BLaER1 (cell line): ENCODE data around the gene OTOP2.
A peak's percentile ranks its signal among the peaks of the same experiment; 100 is the strongest.

ENCODE experiments used
- H3K27ac ChIP-seq: shearing (Covaris generic); formaldehyde crosslinking; 2 replicates; pipeline ENCODE4 v1.8.1; 2022
- H3K27me3 ChIP-seq: shearing (Covaris generic); formaldehyde crosslinking; 2 replicates; pipeline ENCODE4 v1.8.1; 2022
- H3K36me3 ChIP-seq: shearing (Covaris generic); formaldehyde crosslinking; 2 replicates; pipeline ENCODE4 v1.8.1; 2022
- H3K4me1 ChIP-seq: shearing (Covaris generic); formaldehyde crosslinking; 2 replicates; pipeline ENCODE4 v1.8.1; 2022
- H3K4me2 ChIP-seq: shearing (Covaris generic); formaldehyde crosslinking; 2 replicates; pipeline ENCODE4 v1.8.1; 2022
- H3K4me3 ChIP-seq: shearing (Covaris generic); formaldehyde crosslinking; 2 replicates; pipeline ENCODE4 v1.8.1; 2022
- H3K9ac ChIP-seq: shearing (Covaris generic); formaldehyde crosslinking; 2 replicates; pipeline ENCODE4 v1.8.1; 2022
- H3K9me3 ChIP-seq: shearing (Covaris generic); formaldehyde crosslinking; 2 replicates; pipeline ENCODE4 v1.8.1; 2022
- H4K20me1 ChIP-seq: shearing (Covaris generic); formaldehyde crosslinking; 2 replicates; pipeline ENCODE4 v1.8.1; 2022
- Cebpa-rat ChIP-seq: shearing (Covaris generic); IDR thresholded peaks from 2 replicates; pipeline ENCODE4 v1.8.1; 2022

Gene OTOP2

DNA sequence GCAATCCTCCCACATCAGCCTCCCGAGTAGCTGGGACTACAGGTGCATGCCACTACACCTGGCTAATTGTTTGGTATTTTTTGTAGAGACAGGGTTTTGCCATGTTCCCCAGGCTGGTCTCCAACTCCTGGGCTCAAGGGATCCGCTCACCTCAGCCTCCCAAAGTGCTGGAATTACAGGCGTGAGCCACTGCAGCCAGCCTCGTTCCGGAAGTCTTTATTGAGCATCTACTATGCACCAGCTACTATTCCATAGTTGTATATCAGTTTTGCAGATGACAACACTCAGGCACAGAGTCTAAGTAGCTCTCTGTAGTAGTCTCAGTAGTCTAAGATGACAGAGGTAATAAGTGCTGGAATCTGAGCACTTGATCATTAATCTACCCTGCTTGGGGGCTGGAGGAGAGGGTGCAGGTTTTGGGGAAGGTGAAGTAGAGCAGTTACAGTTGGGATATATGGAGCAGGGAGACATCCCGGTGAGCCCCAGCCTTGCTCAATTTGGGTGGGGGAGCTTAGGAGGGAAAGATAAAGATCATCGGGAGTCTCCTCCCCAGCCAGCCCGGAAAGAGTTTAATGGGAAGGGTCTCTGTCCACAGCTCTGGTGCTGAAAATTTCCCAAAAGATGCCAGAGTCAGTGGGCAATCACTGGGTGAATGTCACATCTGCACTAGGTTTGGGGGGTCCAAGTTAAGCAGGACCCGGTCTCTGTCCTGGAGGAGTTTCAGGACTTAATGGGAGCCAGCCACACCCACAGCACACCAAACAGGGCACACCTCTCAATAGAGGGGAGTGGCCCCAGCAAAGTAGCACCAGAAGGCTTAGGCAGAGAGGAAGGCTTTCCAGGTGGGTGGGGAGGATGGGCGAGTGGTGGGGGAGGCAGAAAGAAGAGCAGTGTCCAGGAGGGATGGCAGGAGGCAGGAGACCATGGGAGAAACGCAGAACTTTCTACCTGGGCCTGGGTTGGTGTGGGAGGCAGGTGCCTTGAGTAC, 13.3 kb downstream of the OTOP2 start:
- no peak overlapping the region for H3K9ac ChIP-seq
- no peak for TF ChIP-seq Cebpa-rat
- no peaks in the 10 kb centered on the region for H3K36me3 ChIP-seq
- H3K4me3 ChIP-seq: no peak overlapping the region
- H4K20me1 ChIP-seq: peaks cover 22% of the 10 kb centered on the region
- H3K27me3 ChIP-seq: peaks cover 66% of the 10 kb centered on the region
- H3K27ac ChIP-seq: no peak overlapping the region
- no peaks in the 10 kb centered on the region for H3K9me3 ChIP-seq
- H3K4me2 ChIP-seq: no peak overlapping the region
- peaks cover 8% of the 10 kb centered on the region for H3K4me1 ChIP-seq

DNA sequence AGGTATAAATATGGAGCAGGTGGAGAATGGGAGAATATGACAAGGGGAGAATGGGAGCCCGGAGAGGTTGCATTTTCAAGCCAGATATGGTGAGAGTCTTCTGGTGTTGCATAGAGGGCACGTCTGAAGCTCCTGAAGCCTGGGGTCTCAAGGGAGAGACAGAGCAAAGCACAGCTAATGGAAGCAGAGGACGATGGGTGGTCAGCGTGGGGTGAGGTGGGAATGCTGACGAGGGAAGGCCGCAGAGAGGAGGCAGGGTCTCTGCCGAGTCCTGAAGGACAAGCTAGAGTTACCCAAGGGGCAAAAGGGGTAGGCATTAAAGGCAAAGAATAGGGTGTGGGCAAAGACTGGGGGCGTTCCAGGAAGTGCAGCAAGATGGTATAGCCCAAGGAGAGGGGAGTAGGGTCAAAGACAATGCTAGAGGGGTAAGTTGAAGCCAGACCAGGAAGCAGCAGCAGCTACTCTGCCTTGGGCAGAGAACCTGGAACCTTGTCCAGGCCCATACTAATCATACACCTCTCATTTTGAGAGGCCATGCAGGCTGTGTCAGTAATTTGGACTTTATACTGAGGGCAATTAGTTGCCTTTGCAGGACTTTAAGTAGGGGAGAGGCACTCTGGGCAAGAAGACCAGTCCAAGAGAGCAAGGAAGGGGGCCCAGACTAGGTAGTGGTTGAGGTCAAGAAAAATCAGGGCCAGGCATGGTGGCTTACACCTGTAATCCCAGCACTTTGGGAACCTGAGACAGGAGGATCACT, 14.3 kb downstream of the OTOP2 start:
- H4K20me1 ChIP-seq: peaks cover 18% of the 10 kb centered on the region
- H3K4me3 ChIP-seq: no peak overlapping the region
- peaks cover 58% of the 10 kb centered on the region for H3K27me3 ChIP-seq
- H3K9ac ChIP-seq: no peak overlapping the region
- H3K4me2 ChIP-seq: no peak overlapping the region
- no peak overlapping the region for H3K27ac ChIP-seq
- TF ChIP-seq Cebpa-rat: no peak
- no peaks in the 10 kb centered on the region for H3K36me3 ChIP-seq
- H3K9me3 ChIP-seq: no peaks in the 10 kb centered on the region
- peaks cover 8% of the 10 kb centered on the region for H3K4me1 ChIP-seq

DNA sequence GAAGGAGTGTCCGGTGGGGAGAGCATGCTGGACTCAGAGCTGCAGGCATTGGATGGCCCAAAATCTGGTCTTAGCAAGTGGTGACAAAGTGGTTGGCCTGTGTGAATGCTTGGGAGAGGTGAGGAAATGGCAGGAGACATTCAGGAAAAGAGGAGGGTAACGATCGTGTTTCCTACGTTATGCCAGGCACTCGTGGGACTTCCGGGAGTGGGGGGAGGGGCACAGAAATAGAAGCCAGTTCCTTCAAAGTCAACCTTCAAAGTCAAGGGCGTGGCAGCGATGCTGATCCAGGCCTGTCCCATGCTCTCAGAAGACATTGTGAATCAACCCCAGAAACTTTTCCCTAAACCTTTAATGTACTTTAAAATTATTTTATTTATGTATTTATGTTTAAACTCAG, 15.5 kb downstream of the OTOP2 start:
- Histone ChIP-seq H3K4me3 (no peak overlapping the region), H3K9me3 (no peaks in the 10 kb centered on the region), H3K27me3 (peaks cover 46% of the 10 kb centered on the region), H3K9ac (no peak overlapping the region), H3K27ac (no peak overlapping the region), H3K4me2 (peak overlapping the region; percentile 19; the same call in 1 of the 2 replicates), H3K36me3 (no peaks in the 10 kb centered on the region), H3K4me1 (peaks cover 8% of the 10 kb centered on the region), H4K20me1 (peaks cover 15% of the 10 kb centered on the region)
- no peak for TF ChIP-seq Cebpa-rat

DNA sequence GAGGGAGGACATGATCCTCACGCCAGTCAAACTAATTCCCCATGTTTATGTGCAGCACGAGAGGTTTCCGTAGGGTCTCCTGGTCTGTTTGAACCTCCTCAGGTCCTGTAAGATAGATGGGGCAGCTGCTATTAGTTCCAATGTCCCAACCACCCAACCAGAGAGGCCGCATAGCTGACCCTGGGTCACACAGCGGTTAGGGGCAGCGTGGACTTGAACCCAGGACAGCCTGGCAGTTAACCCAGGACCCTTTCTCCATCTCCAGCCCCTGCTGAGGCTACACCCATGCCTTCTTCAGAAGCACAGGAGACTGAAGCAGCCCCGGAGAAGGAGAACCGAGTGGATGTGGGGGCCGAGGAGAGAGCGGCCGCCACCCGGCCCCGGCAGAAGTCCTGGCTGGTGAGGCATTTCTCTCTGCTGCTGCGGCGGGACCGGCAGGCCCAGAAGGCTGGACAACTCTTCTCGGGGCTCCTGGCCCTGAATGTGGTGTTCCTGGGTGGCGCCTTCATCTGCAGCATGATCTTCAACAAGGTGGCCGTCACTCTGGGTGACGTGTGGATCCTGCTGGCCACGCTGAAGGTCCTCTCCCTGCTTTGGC, 17.2 kb downstream of the OTOP2 start:
- Histone ChIP-seq H3K4me2 (no peak overlapping the region), H3K27me3 (peaks cover 29% of the 10 kb centered on the region)

DNA sequence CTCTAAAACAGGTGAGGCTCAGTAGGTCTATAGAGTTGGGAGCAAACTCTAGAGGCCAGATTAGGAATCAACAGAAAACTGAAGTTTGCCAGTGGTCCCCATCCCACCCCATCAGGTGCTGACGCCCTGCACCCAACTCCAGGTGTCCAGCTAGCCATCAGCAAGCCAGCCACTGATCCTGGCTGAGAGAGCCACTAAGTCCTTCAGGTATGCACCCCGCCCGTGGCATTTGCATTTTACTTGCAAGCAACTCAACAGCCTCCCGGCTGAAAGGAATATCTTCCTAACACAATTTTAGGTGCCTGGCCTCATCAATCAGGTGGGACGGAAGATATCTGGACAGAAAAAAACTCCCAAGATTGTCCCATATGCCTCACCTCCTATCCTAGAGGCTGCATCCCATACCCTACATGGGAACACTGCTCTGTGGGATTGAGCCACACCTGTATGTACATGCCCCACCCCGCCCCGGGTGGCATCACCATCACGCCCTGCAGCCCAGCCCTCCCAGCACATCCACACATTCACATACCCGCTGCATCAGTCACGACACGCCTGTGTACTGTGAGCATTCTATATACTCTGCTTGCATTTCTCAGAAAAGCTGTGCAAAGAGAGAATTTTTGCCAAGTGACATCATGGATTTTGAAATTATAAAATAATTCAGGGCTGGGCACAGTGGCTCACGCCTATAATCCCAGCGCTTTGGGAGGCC, 19.9 kb downstream of the OTOP2 start:
- Histone ChIP-seq H3K4me3 (no peak overlapping the region), H3K27ac (no peak overlapping the region), H3K36me3 (no peaks in the 10 kb centered on the region), H3K9ac (no peak overlapping the region), H3K27me3 (peaks cover 2% of the 10 kb centered on the region; the same call in 1 of the 2 replicates), H3K4me2 (no peak overlapping the region), H3K4me1 (peaks cover 8% of the 10 kb centered on the region), H3K9me3 (no peaks in the 10 kb centered on the region), H4K20me1 (no peaks in the 10 kb centered on the region)
- no peak for TF ChIP-seq Cebpa-rat

More for the DNA sequence above, 17.2 kb downstream of the OTOP2 start:
- Histone ChIP-seq H3K4me3 (no peak overlapping the region), H3K4me1 (peaks cover 8% of the 10 kb centered on the region), H3K36me3 (no peaks in the 10 kb centered on the region), H3K27ac (no peak overlapping the region), H4K20me1 (peaks cover 5% of the 10 kb centered on the region), H3K9me3 (no peaks in the 10 kb centered on the region), H3K9ac (no peak overlapping the region)
- no peak for TF ChIP-seq Cebpa-rat

DNA sequence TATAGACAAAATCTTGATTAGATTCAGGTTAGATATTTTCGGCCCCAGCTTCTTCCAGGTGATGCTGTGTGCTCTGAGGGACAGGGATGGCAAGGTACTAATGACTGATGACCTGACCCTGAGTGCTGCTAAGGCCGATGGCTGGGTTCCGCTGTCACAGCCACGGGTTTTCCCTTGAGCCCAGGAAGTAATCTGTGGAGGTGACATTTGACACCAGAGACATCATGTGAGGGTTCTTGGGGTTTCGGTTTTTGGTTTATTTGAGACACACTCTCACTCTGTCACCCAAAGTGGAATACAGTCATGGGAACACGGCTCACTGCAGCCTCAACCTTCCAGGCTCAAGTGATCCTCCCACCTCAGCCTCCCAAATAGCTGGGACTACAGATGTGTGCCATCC, 21.5 kb downstream of the OTOP2 start:
- Histone ChIP-seq H3K9ac (no peak overlapping the region), H3K4me3 (no peak overlapping the region), H3K4me1 (no peaks in the 10 kb centered on the region), H4K20me1 (no peaks in the 10 kb centered on the region), H3K27me3 (no peaks in the 10 kb centered on the region), H3K27ac (no peak overlapping the region), H3K9me3 (no peaks in the 10 kb centered on the region), H3K4me2 (no peak overlapping the region), H3K36me3 (no peaks in the 10 kb centered on the region)
- no peak for TF ChIP-seq Cebpa-rat

DNA sequence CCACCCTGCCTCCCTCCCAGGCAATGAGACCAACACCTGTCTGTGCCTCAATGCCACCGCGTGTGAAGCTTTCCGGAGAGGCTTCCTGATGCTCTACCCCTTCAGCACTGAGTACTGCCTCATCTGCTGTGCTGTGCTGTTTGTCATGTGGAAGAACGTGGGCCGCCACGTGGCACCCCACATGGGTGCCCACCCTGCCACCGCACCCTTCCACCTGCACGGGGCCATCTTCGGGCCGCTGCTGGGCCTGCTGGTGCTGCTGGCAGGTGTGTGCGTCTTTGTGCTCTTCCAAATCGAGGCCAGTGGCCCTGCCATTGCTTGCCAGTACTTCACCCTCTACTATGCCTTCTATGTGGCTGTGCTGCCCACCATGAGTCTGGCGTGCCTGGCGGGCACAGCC, 22.6 kb downstream of the OTOP2 start:
- TF ChIP-seq Cebpa-rat: no peak
- H3K27me3 ChIP-seq: no peaks in the 10 kb centered on the region
- H3K9me3 ChIP-seq: no peaks in the 10 kb centered on the region
- no peak overlapping the region for H3K4me3 ChIP-seq
- no peak overlapping the region for H3K4me2 ChIP-seq
- H4K20me1 ChIP-seq: no peaks in the 10 kb centered on the region
- H3K27ac ChIP-seq: no peak overlapping the region
- H3K4me1 ChIP-seq: no peaks in the 10 kb centered on the region
- no peak overlapping the region for H3K9ac ChIP-seq
- no peaks in the 10 kb centered on the region for H3K36me3 ChIP-seq

DNA sequence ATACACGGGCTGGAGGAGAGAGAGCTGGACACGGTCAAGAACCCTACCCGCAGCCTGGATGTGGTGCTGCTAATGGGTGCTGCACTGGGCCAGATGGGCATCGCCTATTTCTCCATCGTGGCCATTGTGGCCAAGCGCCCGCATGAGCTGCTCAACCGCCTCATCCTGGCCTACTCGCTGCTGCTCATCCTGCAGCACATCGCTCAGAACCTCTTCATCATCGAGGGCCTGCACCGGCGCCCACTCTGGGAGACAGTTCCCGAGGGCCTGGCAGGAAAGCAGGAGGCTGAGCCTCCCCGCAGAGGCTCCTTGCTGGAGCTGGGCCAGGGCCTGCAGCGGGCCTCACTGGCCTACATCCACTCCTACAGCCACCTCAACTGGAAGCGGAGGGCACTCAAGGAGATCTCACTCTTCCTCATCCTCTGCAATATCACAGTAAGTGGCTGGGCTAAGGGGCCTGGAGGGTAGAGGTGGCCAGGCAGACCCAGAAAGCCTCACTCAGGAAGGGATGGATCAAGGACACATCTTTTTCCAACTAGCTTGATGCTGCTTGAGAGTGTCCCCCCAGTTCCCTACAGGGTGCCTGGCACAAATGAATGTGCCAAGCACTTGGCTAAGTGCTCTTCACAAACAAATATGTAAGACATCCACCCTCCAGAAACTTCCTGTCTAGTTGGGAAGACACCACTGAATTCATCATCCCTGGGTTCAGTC, 23.1 kb downstream of the OTOP2 start:
- no peak overlapping the region for H3K4me2 ChIP-seq
- no peak overlapping the region for H3K9ac ChIP-seq
- H4K20me1 ChIP-seq: no peaks in the 10 kb centered on the region
- no peaks in the 10 kb centered on the region for H3K36me3 ChIP-seq
- H3K27me3 ChIP-seq: no peaks in the 10 kb centered on the region
- no peaks in the 10 kb centered on the region for H3K4me1 ChIP-seq
- H3K27ac ChIP-seq: no peak overlapping the region
- H3K9me3 ChIP-seq: no peaks in the 10 kb centered on the region
- no peak for TF ChIP-seq Cebpa-rat
- no peak overlapping the region for H3K4me3 ChIP-seq
